T-helper 2 cell treated with Interferon-gamma antibody and Interleukin-4, amounts not matched to agents 100 ng/mL and 5 ng/mL, for 36 hours (primary cell): ENCODE data around the gene GAL3ST2. TPM values are rescaled to one million over a fixed set of nuclear protein-coding genes. Genes with fewer than 3 reads are reported as not detected.

ENCODE experiments used
- intact Hi-C: fragments of 100-400 bp; cut with micrococcal nuclease; formaldehyde crosslinking; loops from one replicate; pipeline ENCODE4 v1.15.1; 2023
- total RNA-seq: library from RNA; stranded (reverse); gene quantifications from 2 replicates; pipeline ENCODE4 v1.2.3, GENCODE V29; 2022

The GAL3ST2 gene
- total RNA-seq, 1 donor from 2014 or later: 0.61 TPM

DNA sequence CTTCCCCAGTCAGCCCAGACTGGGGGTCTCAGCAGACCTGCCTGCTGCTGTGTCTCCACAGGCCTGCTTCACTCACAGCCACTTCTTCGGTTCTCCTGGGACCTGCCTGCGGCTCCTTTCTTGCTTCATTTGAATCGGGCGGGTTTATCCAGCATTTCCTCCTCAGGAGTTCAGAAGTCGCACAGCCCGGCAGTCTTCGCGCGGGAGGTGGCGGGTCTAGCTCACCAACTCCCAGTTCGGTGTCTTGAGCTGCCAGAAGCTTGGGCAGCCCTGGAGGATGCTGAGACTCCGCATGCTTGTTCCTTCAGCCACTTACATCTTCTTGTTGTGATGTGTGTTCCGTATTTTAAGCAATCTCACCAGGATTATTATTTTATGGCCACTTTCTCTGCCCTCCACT is 31.3 kb upstream of the GAL3ST2 start:
- intact Hi-C loops: no loop called here

DNA sequence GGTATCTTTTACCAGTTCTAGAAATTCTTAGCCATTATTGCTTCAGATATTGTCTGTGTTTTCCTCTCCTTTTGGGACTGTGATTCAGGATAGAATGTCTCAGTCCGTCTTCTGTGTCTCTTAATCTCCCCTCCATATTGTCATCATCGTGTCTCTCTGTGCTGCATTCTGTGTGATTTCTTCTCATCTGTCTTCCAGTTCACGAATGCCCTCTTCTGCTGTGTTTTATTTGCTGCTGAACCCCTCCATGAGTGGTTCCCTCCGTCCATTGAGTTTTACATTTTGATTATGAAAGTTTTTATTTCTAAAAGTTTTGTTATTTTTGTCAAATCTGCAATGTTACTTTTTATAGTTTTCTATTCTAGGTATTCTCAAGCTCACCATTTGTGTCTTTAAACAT is 30.5 kb upstream of the GAL3ST2 start:
- intact Hi-C loops: no loop called here

DNA sequence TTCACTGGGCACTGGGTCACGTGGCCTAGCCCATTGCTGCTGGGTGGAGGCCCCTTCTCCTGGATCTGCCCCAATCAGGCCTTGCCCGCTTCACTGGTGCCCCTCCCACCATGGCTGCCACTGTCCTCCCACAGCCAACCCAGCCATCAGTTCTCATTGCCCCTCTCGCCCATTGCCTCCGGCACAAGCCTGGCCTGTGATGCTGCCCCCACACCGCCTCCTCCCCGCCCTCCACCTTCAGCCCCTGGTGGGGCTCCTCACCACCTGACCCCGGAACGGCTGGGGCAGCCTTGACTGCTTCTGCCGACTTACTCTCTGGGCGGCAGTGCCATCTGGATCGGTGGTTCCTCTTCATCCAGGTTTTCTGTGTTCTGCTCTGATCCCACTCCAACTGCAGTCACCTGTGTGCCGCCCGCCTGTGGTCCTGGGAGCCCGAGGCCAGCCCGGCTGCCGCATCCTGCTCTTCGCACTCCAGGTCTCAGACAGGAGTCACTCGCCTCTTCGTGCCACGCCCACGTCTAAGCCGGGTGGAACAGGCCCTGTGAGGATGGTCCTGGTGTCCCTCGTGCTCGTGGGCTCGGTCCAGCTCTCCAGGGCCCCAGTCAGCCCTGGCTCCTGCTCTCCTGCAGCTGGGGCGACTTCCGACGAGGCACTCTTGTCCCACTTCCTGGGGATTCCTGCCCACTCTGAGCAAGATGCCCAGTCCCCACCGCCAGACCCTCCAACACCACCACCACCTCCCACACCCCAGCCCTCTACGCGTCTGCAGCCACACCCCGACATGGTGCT is 28.0 kb upstream of the GAL3ST2 start:
- intact Hi-C loops: no loop called here

DNA sequence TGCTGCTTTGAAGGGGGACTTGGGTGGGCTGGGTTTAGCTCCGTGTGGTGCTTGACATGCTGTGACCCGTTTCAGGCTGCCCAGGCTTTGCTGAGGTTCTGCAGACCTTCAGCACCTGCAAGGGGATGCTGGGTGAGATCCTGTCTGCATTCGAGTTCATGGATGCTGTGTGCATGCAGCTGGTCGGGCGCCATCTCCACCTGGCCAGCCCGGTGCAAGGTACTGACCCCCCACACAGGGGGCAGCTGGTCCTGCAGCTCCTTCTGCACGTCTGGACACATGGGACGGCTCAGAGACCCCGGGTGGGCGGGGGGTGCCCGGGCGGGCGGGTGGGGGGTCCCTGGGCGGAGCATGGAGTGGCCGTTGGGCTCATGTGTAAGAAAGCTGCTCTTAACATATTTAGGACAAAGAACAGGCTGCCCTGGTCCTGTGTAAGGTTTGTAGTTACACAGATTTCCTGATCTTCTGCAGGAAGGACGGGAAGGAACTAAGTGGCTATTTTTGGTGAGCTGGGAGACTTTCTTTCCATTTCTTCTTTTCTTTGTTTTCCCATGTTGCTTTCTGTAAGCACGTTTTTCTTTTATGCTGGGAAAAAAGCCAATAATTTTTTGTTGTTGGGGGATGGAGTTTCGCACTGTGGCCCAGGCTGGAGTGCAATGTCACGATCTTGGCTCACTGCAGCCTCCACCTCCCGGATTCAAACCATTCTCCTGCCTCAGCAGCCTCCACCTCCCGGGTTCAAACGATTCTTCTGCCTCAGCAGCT is 26.4 kb upstream of the GAL3ST2 start:
- intact Hi-C loops: no loop called here

DNA sequence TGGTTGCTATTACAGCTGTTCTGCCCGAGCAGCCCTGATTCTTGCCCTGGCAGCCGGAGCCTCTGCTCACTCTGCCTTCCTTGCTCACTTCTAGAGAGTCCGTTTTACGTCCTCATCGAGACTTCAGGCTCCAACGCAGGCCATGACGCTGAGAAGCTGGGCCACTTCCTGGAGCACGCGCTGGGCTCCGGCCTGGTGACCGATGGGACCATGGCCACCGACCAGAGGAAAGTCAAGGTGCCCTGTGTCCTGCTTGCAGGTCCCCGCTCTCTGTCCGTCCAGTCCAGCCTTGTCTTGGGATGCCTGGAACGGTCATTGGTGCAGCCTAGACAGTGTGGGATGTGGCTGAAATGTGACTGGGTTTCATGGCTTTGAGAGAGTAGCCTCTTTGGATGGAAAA is 25.5 kb upstream of the GAL3ST2 start:
- intact Hi-C loops: no loop called here

DNA sequence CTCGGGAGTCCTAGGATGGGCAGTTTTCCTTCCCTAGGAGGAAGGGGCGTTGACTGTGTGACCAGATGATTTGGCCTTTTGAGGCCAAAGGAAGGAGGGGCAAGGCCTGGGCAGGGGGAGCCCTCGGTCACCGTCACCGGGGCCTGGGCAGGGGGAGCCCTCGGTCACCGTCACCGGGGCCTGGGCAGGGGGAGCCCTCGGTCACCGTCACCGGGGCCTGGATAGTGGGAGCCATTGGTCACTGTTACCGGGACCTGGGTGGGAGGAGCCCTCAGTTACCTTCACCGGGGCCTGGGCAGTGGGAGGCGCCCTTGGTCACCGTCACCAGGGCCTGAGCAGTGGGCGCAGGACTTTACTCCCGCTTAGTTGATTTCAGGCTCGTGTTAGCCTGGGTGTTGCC is 24.8 kb upstream of the GAL3ST2 start:
- intact Hi-C loops: no loop called here

DNA sequence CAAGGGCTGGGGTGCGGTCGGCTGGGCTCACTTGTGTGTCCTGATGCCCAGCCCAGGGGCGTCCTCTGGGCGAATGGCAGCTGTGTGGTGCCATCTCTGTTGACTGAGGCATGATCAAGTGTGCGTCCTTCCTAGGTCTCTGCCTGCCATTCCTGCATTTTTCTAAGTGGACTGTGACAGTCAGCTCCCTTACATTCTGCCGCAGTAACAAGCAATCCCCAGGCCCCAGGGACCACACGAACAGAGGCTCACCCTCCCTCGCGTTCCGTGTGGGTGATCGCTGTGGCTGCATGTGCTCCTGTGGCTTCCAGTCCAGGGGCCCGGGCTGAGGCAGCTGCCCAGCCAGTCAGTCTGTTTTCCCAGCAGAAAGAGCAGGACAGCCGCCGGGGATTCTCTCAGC is 24.4 kb upstream of the GAL3ST2 start:
- intact Hi-C loops: no loop called here

DNA sequence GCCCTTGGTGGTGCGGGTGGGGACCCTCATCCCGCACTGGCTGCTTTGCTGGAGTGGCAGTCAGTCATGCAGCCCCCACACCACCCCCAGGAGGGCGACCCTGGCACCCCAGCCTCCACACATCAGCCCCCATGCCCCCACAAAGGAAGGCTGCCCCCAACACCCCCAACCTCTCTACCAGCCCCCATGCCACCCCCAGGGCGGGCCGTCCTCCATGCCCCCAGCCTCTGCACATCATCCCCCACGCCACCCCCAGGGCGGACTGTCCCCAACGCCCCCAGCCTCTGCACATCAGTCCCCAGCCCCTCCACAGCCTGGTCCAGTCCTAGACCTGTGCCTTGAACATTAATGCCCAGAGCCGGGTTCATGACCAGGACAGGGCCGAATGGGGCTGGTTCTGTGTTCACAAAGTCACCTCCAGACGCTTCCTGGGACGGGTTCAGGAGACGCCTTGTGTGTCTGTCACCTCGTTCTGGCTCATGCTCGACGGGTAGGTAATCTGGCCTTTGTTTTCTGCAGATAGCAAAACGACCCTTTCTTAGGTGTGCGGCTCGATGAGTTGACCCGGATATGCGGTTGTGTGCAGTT is 23.8 kb upstream of the GAL3ST2 start:
- intact Hi-C loops: no loop called here

DNA sequence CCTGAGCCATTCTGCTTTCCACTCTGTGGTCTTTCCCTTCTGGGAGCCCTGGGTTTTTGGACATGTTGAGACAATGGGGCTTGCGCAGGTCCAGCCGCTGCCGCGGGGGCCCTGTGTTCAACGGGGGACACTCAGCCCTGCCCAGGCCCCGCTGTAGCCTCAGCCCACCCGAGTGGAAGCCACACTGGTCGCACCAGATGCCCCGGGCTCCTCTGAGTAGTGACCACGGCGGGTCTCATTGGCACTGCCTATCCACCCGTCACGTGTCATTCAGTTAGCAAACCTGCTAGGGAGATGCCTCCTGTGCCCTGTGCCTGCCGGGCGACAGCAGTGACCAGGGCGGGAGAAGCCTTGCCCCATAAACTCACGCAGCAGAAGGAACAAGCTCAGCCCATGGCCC is 23.1 kb upstream of the GAL3ST2 start:
- intact Hi-C loops: no loop called here

DNA sequence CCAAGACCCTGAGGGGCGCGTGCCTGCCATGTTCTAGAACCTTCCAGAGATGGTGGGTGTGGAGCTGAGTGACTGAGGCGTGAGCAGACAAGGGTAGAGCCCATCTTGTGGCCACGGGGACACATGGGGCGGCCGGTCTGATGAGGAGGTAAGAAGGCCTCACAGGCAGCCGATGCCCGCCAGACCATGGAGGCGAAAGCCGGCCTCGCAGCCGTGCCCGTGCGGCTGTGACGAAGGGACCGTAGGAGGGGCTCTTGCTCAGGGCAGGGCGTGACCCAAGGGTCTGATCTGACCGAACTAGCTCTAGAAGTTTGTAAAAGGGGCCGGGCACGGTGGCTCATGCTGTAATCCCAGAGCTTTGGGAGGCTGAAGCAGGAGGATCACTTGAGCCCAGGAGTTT is 22.6 kb upstream of the GAL3ST2 start:
- intact Hi-C loops: no loop called here

DNA sequence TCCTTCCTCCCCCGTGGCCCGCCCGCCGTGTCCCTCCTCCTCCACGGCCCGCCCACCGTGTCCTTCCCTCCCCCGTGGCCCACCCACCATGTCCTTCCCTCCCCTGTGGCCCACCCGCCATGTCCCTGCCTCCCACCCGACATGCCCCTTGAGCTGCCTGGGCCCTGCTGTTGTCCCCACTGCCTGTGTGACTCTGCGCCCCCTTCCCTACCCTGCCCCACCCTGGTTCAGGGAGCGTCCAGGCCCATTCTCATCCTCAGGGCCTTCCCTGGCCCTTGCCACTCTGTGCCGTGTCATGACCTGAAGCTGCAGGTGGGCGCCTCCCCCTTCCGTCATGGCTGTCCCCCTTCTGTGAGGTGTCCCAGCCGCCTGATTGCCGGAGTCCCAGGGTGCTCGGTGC is 21.5 kb upstream of the GAL3ST2 start:
- intact Hi-C loops: no loop called here

DNA sequence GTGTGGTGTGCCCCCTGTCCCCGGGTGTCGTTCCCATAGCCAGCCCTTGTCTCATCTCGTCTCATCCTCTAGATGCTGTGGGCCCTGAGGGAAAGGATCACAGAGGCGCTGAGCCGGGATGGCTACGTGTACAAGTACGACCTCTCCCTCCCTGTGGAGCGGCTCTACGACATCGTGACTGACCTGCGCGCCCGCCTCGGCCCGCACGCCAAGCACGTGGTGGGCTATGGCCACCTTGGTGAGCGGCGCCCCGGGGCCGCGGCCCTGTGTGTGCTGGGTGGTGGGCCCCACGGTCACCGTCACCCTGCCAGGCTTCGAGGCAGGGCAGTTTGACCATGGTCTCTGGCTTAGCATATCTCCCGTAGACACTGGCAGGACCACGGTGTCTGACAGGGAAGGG is 20.8 kb upstream of the GAL3ST2 start:
- intact Hi-C loops: no loop called here

DNA sequence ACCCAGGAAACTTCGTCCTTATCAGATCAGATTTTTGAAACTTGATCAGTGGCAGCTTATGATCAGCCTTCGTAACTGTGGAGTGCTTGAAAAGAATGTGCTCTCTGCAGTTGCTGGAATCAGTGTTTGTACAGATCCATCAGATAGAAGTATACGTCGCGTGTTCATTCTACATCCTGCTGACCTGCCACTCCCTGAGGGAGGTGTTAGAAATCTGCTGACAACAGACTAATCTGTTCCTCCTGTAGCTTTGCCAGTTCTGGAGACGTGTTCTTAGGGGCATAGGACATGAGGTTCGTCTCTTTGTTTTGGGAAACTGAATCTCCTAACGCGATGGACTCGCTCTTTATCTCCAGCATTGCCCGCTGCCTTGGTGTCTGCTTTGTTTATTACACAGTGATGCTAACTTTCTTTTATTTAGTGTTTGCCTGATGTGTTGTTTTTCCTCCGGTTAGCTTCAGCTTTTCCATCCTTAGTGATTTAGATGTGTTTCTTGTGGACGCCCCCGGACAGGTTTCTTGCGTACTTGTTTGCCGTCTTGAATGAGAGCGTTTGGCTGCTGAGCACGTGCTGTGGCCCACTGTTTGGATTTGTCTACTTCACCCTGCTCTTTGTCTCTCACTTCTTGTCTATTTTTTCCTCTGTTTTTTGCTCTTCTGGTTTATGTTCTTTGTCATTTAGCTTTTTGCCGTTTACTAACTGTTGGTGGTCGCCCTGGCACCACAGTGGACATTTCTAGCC is 17.4 kb upstream of the GAL3ST2 start:
- intact Hi-C loops: loop anchor here (2.0 kb wide), 1 partner anchor 18 kb away; no protein-coding TSS in a partner anchor

DNA sequence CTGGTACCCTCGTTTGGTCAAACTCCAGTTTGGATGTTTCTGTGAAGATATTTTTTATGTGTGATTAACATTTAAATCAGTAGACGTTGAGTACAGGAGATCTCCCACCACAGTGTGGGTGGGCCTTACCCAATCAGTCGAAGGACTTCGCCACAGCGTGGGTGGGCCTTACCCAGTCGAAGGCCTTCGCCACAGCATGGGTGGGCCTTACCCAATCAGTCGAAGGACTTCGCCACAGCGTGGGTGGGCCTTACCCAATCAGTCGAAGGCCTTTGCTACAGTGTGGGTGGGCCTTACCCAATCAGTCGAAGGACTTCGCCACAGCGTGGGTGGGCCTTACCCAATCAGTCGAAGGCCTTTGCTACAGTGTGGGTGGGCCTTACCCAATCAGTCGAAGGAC is 16.7 kb upstream of the GAL3ST2 start:
- intact Hi-C loops: loop anchor here (2.0 kb wide), 1 partner anchor 19 kb away; no protein-coding TSS in a partner anchor

DNA sequence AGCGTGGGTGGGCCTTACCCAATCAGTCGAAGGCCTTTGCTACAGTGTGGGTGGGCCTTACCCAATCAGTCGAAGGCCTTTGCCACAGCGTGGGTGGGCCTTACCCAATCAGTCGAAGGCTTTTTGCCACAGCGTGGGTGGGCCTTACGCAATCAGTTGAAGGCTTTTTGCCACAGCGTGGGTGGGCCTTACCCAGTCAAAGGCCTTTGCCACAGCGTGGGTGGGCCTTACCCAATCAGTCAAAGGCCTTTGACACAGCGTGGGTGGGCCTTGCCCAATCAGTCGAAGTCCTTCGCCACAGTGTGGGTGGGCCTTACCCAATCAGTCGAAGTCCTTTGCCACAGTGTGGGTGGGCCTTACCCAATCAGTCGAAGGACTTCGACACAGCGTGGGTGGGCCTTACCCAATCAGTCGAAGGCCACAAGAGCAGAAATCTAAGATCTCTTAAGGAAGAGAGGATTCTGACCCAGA is 16.3 kb upstream of the GAL3ST2 start:
- intact Hi-C loops: no loop called here

DNA sequence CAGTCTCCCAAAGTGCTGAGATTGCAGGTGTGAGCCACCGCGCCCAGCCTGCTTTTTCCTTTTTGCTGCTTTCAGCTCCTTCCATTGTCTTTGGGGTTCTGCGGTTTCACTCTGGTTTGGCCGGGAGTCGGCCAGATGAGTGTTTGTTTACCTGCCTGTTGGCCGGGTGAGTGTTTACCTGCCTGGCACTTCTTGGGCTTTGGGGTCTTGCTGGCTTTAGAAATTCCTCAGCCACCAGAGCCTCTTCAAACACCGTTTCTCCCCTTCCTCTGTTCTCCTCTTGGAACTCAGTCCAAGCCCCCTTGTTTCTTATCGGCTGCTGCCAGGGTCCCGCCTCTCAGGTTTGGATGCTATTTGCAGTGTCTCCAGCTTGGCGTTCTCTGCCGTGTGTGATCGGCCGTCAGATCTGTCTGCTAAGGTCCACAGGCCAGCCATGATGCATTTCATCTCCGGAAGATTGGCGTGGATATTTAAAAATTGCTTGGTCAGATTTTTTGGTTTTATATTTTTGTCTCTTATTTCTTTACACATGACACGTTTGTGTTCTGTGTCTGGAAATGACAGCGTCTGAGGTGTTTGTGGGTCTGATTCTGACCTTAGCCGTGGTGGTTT is 14.2 kb upstream of the GAL3ST2 start:
- intact Hi-C loops: no loop called here

DNA sequence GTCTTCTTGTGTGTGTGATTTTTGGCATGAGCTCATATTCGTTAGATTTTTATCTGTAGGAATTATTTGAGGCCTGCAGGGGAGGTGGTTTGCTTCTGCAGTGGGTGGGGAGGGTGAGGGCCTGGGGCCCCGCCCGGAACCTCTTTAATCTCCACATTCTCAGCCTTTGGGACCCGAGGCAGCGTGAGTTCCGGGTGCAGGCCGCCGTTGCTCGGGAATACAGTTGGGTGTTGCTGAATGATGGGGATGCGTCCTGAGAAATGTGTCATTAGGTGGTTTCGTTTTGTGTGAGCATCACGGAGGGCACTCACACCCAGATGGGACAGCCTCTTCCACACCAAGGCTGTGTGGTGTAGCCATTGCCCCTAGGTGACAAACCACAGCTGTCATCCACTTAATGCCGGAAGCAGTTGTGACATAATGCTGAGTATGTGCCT is 13.7 kb upstream of the GAL3ST2 start:
- intact Hi-C loops: no loop called here

DNA sequence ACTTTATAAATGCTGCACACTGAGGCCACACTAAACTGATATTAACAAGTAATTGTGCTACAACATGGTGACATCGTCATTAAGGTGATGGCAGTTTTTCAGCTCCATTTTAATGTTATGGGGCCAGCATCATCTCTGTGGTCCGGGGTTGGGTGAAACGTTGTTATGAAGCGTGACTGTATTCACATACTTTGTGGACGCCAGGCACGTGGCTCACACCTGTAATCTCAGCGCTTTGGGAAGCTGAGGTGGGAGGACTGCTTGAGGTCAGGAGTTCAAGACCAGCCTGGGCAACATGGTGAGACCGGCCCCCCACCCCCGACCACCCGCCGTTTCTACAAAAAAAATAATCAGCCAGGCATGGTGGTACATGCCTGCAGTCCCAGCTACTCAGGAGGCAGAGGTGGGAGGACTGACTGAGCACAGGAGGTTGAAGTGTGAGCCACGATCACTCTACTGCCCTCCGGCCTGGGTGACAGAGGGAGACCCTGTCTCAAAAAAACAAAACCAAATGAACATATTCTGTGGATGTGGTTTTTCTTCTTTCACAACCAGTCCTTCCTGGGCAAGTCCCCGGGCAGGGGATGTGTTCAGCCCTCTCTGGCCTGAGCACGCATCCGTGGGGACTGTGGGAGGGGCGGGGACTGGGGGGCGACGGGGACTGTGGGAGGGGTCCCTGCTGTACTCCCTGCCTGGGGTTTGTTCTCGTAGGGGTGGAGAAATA is 12.9 kb upstream of the GAL3ST2 start:
- intact Hi-C loops: no loop called here

DNA sequence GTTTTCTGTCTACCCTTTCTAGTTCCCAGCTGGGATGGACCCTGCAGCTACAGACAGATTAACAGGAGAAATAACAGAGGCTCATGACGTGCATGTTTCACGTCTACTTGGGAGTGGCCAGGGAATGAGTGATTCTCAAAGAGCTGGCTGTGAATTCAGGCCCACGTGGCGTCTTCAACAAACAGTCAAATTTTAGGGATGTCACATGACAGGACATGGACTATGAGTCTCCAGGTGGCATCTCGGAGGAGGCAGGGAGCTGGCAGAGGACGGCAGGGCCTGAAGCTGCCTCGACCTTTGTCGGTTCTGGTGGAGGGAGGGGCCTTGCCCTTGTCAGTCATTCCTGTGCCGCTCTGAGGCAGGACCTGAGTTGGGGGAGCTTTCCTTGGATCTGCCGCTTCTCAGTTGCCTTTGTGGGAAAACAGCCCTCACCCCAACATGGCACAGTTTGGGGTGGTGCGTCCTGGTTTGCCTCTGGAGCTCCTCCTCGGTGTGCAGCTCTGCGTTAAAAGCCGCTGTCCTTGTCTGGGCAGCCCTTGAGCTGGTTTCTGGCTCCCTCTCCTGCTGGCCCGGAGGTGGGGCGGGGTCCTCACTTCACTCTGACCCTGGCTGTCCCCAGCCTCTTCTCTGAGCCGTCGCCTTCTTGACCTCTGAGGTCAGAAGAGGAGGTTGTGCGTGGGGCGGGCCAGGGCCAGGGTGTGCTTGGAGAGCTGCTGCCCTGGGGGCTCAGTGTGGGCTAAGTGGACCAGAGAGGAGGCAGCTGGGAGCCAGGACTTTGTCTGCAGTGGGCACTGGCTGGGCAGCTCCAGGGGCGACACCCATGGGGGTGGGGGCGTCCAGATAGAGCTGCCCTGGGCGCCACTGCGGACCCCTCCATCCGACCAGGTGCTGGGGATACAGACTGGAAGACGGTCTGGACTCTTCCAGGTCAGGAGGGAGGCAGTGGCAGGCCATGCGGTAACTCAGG is 12.1 kb upstream of the GAL3ST2 start:
- intact Hi-C loops: no loop called here
